ENCODE data around the gene CARD18. TPM values are rescaled to one million over a fixed set of nuclear protein-coding genes. Genes with fewer than 3 reads are reported as not detected.
A peak's percentile ranks its signal among the peaks of the same experiment; 100 is the strongest.

Gene CARD18
- total RNA-seq, 1 experiment from 2014 or later: not detected

GRCh38 chr11:105149477-105149876 is 9.9 kb upstream of the CARD18 start:
- no peak for ATAC-seq
- no peak overlapping the region for H2AFZ ChIP-seq (ENCODE audit: low read length)
- peaks cover 36% of the 10 kb centered on the region for H3K4me1 ChIP-seq (ENCODE audit: insufficient read depth, low read length)
- ChIA-PET CTCF (no interaction called here), POLR2A (ENCODE audit: unreplicated experiment) (no interaction called here)
- no TSS peak for BruUV-seq (replicated peaks)
- no peak overlapping the region for H3K27ac ChIP-seq (ENCODE audit: low read length)
- H3K9ac ChIP-seq (ENCODE audit: low read length): no peak overlapping the region
- H3K4me2 ChIP-seq (ENCODE audit: low read length): no peak overlapping the region
- no peak for DNase-seq
- H3F3A ChIP-seq (ENCODE audit: low read length, unreplicated experiment): peaks cover 20% of the 10 kb centered on the region
- no peak overlapping the region for H3K4me3 ChIP-seq (ENCODE audit: low read length)
- no peaks in the 10 kb centered on the region for H3K27me3 ChIP-seq (ENCODE audit: low read length)
- H3K36me3 ChIP-seq (ENCODE audit: low read depth, low read length): no peaks in the 10 kb centered on the region
- TF ChIP-seq EZH2phosphoT487 (IDR thresholded peaks at IDR 0.05; ENCODE audit: borderline replicate concordance, low read length) (no peak), EZH2 (IDR thresholded peaks at IDR 0.05; ENCODE audit: low read length, unreplicated experiment) (no peak)
- TF ChIP-seq, protein P1, sequence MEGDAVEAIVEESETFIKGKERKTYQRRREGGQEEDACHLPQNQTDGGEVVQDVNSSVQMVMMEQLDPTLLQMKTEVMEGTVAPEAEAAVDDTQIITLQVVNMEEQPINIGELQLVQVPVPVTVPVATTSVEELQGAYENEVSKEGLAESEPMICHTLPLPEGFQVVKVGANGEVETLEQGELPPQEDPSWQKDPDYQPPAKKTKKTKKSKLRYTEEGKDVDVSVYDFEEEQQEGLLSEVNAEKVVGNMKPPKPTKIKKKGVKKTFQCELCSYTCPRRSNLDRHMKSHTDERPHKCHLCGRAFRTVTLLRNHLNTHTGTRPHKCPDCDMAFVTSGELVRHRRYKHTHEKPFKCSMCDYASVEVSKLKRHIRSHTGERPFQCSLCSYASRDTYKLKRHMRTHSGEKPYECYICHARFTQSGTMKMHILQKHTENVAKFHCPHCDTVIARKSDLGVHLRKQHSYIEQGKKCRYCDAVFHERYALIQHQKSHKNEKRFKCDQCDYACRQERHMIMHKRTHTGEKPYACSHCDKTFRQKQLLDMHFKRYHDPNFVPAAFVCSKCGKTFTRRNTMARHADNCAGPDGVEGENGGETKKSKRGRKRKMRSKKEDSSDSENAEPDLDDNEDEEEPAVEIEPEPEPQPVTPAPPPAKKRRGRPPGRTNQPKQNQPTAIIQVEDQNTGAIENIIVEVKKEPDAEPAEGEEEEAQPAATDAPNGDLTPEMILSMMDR (conservative IDR thresholded peaks at IDR 0.05; ENCODE audit: low read depth, low read length): no peak
- H3K9me2 ChIP-seq (replicated peaks; ENCODE audit: low read length): no peaks in the 10 kb centered on the region
- no peaks in the 10 kb centered on the region for H3K79me2 ChIP-seq (ENCODE audit: low read length)
- H4K20me1 ChIP-seq (ENCODE audit: low read length): no peaks in the 10 kb centered on the region
- intact Hi-C loops (cut with micrococcal nuclease): loop anchor here (10.0 kb wide), 1 partner anchor 595 kb away; no protein-coding TSS in a partner anchor
- H3K9me3 ChIP-seq (ENCODE audit: low read length): no peaks in the 10 kb centered on the region

DNA sequence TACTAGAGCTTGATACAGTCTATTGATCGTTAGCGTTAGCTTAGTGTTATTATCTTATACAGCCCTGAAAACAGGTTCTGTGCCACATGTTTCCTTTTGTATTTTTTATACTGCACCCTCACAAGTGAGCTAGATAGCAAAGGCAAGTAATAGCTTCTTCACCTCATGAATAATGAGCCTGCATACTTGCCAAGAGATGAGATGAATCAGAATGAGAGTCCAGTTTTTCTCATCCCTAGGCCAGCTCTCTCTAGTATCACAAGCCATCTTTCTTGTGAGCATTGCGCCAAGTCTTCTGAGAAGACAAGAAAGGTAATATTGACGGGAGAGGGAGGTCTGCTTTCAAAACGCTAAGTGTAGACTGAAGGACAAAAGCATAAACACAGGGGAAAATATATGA is 8.7 kb upstream of the CARD18 start:
- no peak overlapping the region for H2AFZ ChIP-seq (ENCODE audit: low read length)
- H3K4me2 ChIP-seq (ENCODE audit: low read length): no peak overlapping the region
- H3K27ac ChIP-seq (ENCODE audit: low read length): no peak overlapping the region
- intact Hi-C loops (cut with micrococcal nuclease): loop anchor here (10.0 kb wide), 1 partner anchor 597 kb away; no protein-coding TSS in a partner anchor
- DNase-seq: peak; percentile 55
- H3K27me3 ChIP-seq (ENCODE audit: low read length): no peaks in the 10 kb centered on the region
- CTCF ChIA-PET: no interaction called here
- H3F3A ChIP-seq (ENCODE audit: low read length, unreplicated experiment): peaks cover 20% of the 10 kb centered on the region
- no peaks in the 10 kb centered on the region for H3K36me3 ChIP-seq (ENCODE audit: low read depth, low read length)
- H3K79me2 ChIP-seq (ENCODE audit: low read length): no peaks in the 10 kb centered on the region
- no peaks in the 10 kb centered on the region for H3K9me2 ChIP-seq (replicated peaks; ENCODE audit: low read length)
- TF ChIP-seq, protein P1 (conservative IDR thresholded peaks at IDR 0.05; ENCODE audit: low read depth, low read length): no peak
- TF ChIP-seq EZH2 (IDR thresholded peaks at IDR 0.05; ENCODE audit: low read length, unreplicated experiment) (no peak), EZH2phosphoT487 (IDR thresholded peaks at IDR 0.05; ENCODE audit: borderline replicate concordance, low read length) (no peak)
- BruUV-seq (replicated peaks): no TSS peak
- H3K4me3 ChIP-seq (ENCODE audit: low read length): no peak overlapping the region
- H3K9me3 ChIP-seq (ENCODE audit: low read length): no peaks in the 10 kb centered on the region
- H3K9ac ChIP-seq (ENCODE audit: low read length): no peak overlapping the region
- H4K20me1 ChIP-seq (ENCODE audit: low read length): no peaks in the 10 kb centered on the region
- POLR2A ChIA-PET (ENCODE audit: unreplicated experiment): interaction anchor here (0.6 kb wide), 1 partner anchor 575 kb away, joined by 3 read pairs; no protein-coding TSS in a partner anchor
- peaks cover 35% of the 10 kb centered on the region for H3K4me1 ChIP-seq (ENCODE audit: insufficient read depth, low read length)
- no peak for ATAC-seq

DNA sequence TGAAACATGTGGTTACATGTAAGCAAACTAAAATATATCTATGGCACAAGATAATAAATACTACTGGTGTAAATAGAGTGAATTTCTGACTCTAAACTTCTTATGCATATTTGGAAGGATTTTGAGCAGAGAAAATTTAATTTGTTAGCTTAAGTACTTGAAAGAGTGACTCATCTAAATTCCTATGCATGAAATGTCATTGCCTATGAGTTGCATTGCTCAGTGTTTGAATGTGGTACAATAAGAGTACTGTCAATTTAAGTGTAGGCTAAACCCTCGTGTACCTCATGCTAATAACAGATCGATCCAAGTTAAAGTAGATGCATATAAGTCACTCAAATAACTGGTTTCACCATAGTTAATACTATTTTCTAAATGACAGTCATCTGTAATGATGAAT is 5.3 kb upstream of the CARD18 start:
- POLR2A ChIA-PET (ENCODE audit: unreplicated experiment): no interaction called here
- H3K4me1 ChIP-seq (ENCODE audit: insufficient read depth, low read length): peaks cover 16% of the 10 kb centered on the region
- ATAC-seq (peak; percentile 99), DNase-seq (peak; percentile 91)
- H3K27ac ChIP-seq (ENCODE audit: low read length): peak overlapping the region; percentile 45
- BruUV-seq (replicated peaks): no TSS peak
- H2AFZ ChIP-seq (ENCODE audit: low read length): no peak overlapping the region
- no peak overlapping the region for H3K9ac ChIP-seq (ENCODE audit: low read length)
- peaks cover 7% of the 10 kb centered on the region for H3F3A ChIP-seq (ENCODE audit: low read length, unreplicated experiment)
- H3K36me3 ChIP-seq (ENCODE audit: low read depth, low read length): no peaks in the 10 kb centered on the region
- H3K9me3 ChIP-seq (ENCODE audit: low read length): no peaks in the 10 kb centered on the region
- peak overlapping the region; percentile 51 for H3K4me2 ChIP-seq (ENCODE audit: low read length)
- intact Hi-C loops (cut with micrococcal nuclease): loop anchor here (1.0 to 10.0 kb wide), 3 partner anchors 98 to 600 kb away; partner anchors contain the start of gene CASP4
- TF ChIP-seq, protein P1 (conservative IDR thresholded peaks at IDR 0.05; ENCODE audit: low read depth, low read length): no peak
- TF ChIP-seq EZH2phosphoT487 (IDR thresholded peaks at IDR 0.05; ENCODE audit: borderline replicate concordance, low read length) (no peak), EZH2 (IDR thresholded peaks at IDR 0.05; ENCODE audit: low read length, unreplicated experiment) (no peak)
- no peaks in the 10 kb centered on the region for H4K20me1 ChIP-seq (ENCODE audit: low read length)
- CTCF ChIA-PET: no interaction called here
- H3K27me3 ChIP-seq (ENCODE audit: low read length): no peaks in the 10 kb centered on the region
- peak overlapping the region; percentile 4; the same call in 1 of the 2 replicates for H3K4me3 ChIP-seq (ENCODE audit: low read length)
- no peaks in the 10 kb centered on the region for H3K79me2 ChIP-seq (ENCODE audit: low read length)
- H3K9me2 ChIP-seq (replicated peaks; ENCODE audit: low read length): no peaks in the 10 kb centered on the region

All from PC-3 (cell line).